ENCODE results near the gene OTUD5.

OTUD5 gene

GRCh38 chrX:48936429-48937053 is 20.9 kb downstream of the OTUD5 start:
- Histone ChIP-seq H3K4me3 (ENCODE audit: low read length) (no peak overlapping the region), H3K9me3 (ENCODE audit: control insufficient read depth, low read length) (peaks cover 6% of the 10 kb centered on the region), H3K27me3 (replicated peaks; ENCODE audit: control insufficient read depth, insufficient read depth, low read length) (peaks cover 10% of the 10 kb centered on the region), H3K36me3 (ENCODE audit: control insufficient read depth, insufficient read depth, low read length, severe bottlenecking) (peaks cover 37% of the 10 kb centered on the region), H3K4me1 (ENCODE audit: control insufficient read depth, insufficient read depth, low read length) (no peaks in the 10 kb centered on the region), H3K9ac (ENCODE audit: low read length) (no peak overlapping the region)
- DNase-seq (ENCODE audit: low read depth) = no peak

DNA sequence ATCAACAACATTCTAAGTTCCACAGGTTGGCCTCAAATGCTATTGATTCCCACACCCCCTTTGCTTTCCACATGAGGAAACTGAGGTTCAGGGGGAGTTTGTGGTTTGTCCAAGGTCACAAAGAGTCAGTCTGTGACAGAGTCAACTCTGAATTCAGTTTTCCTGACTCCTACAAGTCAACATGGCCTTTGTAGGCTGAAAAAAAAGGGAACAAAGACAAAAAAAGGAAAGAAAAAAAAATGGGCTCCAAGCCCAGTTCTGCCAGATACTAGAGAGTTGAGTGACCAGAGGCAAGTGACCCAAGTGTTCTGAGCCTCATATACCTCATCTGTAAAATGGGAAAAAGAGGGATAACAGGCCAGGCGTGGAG is 22.1 kb downstream of the OTUD5 start:
- Histone ChIP-seq H3K9ac (ENCODE audit: low read length) (no peak overlapping the region), H3K36me3 (ENCODE audit: control insufficient read depth, insufficient read depth, low read length, severe bottlenecking) (peaks cover 38% of the 10 kb centered on the region), H3K9me3 (ENCODE audit: control insufficient read depth, low read length) (peaks cover 6% of the 10 kb centered on the region), H3K4me3 (ENCODE audit: low read length) (no peak overlapping the region), H3K27me3 (replicated peaks; ENCODE audit: control insufficient read depth, insufficient read depth, low read length) (peaks cover 10% of the 10 kb centered on the region), H3K4me1 (ENCODE audit: control insufficient read depth, insufficient read depth, low read length) (no peaks in the 10 kb centered on the region)
- no peak for DNase-seq (ENCODE audit: low read depth)

DNA sequence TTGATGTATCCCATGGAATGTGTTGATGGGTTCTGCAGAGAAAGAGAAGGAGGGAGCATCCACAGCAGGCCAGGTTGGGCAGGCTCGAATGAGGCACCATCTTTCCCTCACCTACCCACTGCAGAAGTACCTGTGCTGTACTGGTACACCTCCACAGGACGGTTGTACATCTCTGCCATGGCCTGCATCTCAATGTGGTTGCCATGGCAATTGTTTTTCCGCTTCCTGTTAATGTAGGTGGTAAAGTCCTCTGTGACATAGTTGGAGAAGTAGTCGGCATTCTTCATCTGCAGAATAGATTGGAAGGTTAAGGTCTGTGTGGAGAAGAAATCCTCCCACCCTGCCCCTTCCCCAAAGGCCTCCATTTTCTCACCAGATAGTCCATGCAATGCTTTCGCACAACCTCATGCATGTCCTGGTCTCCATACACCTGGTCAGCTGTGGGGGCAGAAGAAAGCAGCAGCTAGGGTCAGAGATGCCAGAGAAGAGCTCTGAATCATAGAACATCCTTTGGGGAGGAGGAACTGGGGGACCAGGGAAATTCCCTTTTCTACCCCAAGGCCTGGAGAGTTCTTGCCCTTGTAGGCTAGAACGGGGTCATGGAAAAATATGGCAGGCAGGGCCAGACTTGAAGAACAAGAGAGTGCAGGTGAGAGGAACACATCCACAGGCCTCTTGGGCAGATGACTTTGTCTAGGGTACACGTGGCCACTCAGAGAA is 22.7 kb downstream of the OTUD5 start:
- peaks cover 36% of the 10 kb centered on the region for H3K36me3 ChIP-seq (ENCODE audit: control insufficient read depth, insufficient read depth, low read length, severe bottlenecking)
- no peak overlapping the region for H3K9ac ChIP-seq (ENCODE audit: low read length)
- no peak overlapping the region for H3K4me3 ChIP-seq (ENCODE audit: low read length)
- no peaks in the 10 kb centered on the region for H3K4me1 ChIP-seq (ENCODE audit: control insufficient read depth, insufficient read depth, low read length)
- peaks cover 6% of the 10 kb centered on the region for H3K27me3 ChIP-seq (replicated peaks; ENCODE audit: control insufficient read depth, insufficient read depth, low read length)
- no peak for DNase-seq (ENCODE audit: low read depth)
- peaks cover 6% of the 10 kb centered on the region for H3K9me3 ChIP-seq (ENCODE audit: control insufficient read depth, low read length)

GRCh38 chrX:48933757-48934156 is 23.6 kb downstream of the OTUD5 start:
- no peak overlapping the region for H3K4me3 ChIP-seq (ENCODE audit: low read length)
- peaks cover 6% of the 10 kb centered on the region for H3K9me3 ChIP-seq (ENCODE audit: control insufficient read depth, low read length)
- peaks cover 28% of the 10 kb centered on the region for H3K36me3 ChIP-seq (ENCODE audit: control insufficient read depth, insufficient read depth, low read length, severe bottlenecking)
- no peaks in the 10 kb centered on the region for H3K27me3 ChIP-seq (replicated peaks; ENCODE audit: control insufficient read depth, insufficient read depth, low read length)
- H3K9ac ChIP-seq (ENCODE audit: low read length) = no peak overlapping the region
- no peak for DNase-seq (ENCODE audit: low read depth)
- H3K4me1 ChIP-seq (ENCODE audit: control insufficient read depth, insufficient read depth, low read length) = no peaks in the 10 kb centered on the region

DNA sequence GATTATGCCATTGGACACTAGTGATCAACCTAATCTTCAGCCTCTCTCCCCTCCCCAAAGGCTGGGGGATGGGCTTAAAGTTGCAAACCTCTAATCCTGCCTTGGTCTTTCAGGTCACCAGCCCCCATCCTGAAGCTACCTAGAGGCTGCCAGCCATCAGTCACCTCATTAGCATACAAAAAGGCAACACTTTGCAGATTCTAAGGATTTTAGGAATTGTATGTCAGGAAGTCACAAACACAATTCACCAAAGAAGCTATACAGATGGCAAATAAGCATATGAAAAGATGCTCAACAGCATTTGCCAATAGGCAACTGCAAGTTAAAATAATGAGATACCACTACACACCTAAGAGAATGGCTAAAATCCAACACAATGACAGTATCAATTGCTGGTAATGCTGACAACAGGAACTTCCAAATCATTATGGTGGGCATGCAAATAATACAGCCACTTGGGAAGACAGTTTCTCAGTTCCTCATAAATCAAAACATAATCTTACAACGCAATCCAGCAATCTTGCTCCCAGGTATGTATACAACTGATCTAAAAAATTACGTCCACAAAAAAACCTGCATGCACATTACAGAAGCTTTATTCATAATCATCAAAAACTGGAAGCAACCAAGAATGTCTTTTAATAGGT is 29.5 kb downstream of the OTUD5 start:
- DNase-seq (ENCODE audit: low read depth) = no peak
- Histone ChIP-seq H3K9ac (ENCODE audit: low read length) (no peak overlapping the region), H3K4me1 (ENCODE audit: control insufficient read depth, insufficient read depth, low read length) (no peaks in the 10 kb centered on the region), H3K4me3 (ENCODE audit: low read length) (no peak overlapping the region), H3K36me3 (ENCODE audit: control insufficient read depth, insufficient read depth, low read length, severe bottlenecking) (peaks cover 40% of the 10 kb centered on the region), H3K27me3 (replicated peaks; ENCODE audit: control insufficient read depth, insufficient read depth, low read length) (peaks cover 3% of the 10 kb centered on the region), H3K9me3 (ENCODE audit: control insufficient read depth, low read length) (peaks cover 3% of the 10 kb centered on the region)

DNA sequence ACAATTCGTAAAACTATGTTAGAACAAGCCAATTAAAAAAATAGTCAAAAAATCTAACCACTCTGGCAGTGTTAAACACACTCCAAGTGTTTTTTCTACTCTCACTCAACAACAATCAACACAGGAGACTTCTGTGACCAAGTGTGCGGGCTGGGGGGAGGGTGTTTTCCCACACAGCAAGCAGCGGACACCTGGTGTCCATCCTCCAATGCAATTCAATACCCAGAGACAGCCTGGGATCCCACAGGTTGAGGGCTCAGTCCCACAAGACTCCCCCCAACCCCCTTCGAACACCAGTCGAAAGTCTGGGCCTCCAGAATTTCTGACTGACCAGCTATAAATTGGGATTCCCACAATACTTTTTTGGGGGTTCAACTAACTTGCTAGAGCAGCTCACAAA is 30.3 kb downstream of the OTUD5 start:
- peaks cover 44% of the 10 kb centered on the region for H3K36me3 ChIP-seq (ENCODE audit: control insufficient read depth, insufficient read depth, low read length, severe bottlenecking)
- H3K9me3 ChIP-seq (ENCODE audit: control insufficient read depth, low read length) = no peaks in the 10 kb centered on the region
- H3K9ac ChIP-seq (ENCODE audit: low read length) = no peak overlapping the region
- no peaks in the 10 kb centered on the region for H3K4me1 ChIP-seq (ENCODE audit: control insufficient read depth, insufficient read depth, low read length)
- no peak overlapping the region for H3K4me3 ChIP-seq (ENCODE audit: low read length)
- DNase-seq (ENCODE audit: low read depth) = no peak
- peaks cover 3% of the 10 kb centered on the region for H3K27me3 ChIP-seq (replicated peaks; ENCODE audit: control insufficient read depth, insufficient read depth, low read length)

GRCh38 chrX:48924270-48924669 is 33.1 kb downstream of the OTUD5 start:
- peaks cover 38% of the 10 kb centered on the region for H3K36me3 ChIP-seq (ENCODE audit: control insufficient read depth, insufficient read depth, low read length, severe bottlenecking)
- H3K9ac ChIP-seq (ENCODE audit: low read length) = no peak overlapping the region
- peaks cover 3% of the 10 kb centered on the region for H3K27me3 ChIP-seq (replicated peaks; ENCODE audit: control insufficient read depth, insufficient read depth, low read length)
- H3K4me1 ChIP-seq (ENCODE audit: control insufficient read depth, insufficient read depth, low read length) = peaks cover 12% of the 10 kb centered on the region
- DNase-seq (ENCODE audit: low read depth) = no peak
- H3K9me3 ChIP-seq (ENCODE audit: control insufficient read depth, low read length) = no peaks in the 10 kb centered on the region
- H3K4me3 ChIP-seq (ENCODE audit: low read length) = no peak overlapping the region

GRCh38 chrX:48923771-48924170 is 33.6 kb downstream of the OTUD5 start:
- no peak for DNase-seq (ENCODE audit: low read depth)
- Histone ChIP-seq H3K9ac (ENCODE audit: low read length) (no peak overlapping the region), H3K4me3 (ENCODE audit: low read length) (no peak overlapping the region), H3K4me1 (ENCODE audit: control insufficient read depth, insufficient read depth, low read length) (peaks cover 13% of the 10 kb centered on the region), H3K36me3 (ENCODE audit: control insufficient read depth, insufficient read depth, low read length, severe bottlenecking) (peaks cover 38% of the 10 kb centered on the region), H3K9me3 (ENCODE audit: control insufficient read depth, low read length) (no peaks in the 10 kb centered on the region), H3K27me3 (replicated peaks; ENCODE audit: control insufficient read depth, insufficient read depth, low read length) (peaks cover 3% of the 10 kb centered on the region)

DNA sequence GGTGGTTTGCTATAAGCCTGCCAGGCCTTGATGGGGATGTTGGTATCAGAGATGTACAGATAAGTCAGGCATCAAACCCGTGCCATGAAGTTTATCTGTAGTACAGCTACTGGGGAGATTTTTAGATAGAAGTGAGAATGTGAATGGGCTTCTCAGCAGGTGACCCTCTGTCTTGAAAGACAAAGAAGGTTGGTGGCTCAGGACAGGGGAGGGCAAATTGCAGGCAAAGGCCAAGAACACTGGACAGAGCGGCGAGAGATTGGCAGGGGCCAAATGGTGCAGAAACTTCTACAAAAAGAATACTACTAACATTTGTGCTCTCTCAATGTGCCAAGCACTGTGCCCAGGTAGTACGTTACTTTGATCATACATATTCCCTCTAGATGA is 36.7 kb downstream of the OTUD5 start:
- H3K4me3 ChIP-seq (ENCODE audit: low read length) = no peak overlapping the region
- H3K27me3 ChIP-seq (replicated peaks; ENCODE audit: control insufficient read depth, insufficient read depth, low read length) = no peaks in the 10 kb centered on the region
- peaks cover 16% of the 10 kb centered on the region for H3K4me1 ChIP-seq (ENCODE audit: control insufficient read depth, insufficient read depth, low read length)
- no peaks in the 10 kb centered on the region for H3K9me3 ChIP-seq (ENCODE audit: control insufficient read depth, low read length)
- H3K36me3 ChIP-seq (ENCODE audit: control insufficient read depth, insufficient read depth, low read length, severe bottlenecking) = peaks cover 31% of the 10 kb centered on the region
- H3K9ac ChIP-seq (ENCODE audit: low read length) = no peak overlapping the region
- DNase-seq (ENCODE audit: low read depth) = no peak

DNA sequence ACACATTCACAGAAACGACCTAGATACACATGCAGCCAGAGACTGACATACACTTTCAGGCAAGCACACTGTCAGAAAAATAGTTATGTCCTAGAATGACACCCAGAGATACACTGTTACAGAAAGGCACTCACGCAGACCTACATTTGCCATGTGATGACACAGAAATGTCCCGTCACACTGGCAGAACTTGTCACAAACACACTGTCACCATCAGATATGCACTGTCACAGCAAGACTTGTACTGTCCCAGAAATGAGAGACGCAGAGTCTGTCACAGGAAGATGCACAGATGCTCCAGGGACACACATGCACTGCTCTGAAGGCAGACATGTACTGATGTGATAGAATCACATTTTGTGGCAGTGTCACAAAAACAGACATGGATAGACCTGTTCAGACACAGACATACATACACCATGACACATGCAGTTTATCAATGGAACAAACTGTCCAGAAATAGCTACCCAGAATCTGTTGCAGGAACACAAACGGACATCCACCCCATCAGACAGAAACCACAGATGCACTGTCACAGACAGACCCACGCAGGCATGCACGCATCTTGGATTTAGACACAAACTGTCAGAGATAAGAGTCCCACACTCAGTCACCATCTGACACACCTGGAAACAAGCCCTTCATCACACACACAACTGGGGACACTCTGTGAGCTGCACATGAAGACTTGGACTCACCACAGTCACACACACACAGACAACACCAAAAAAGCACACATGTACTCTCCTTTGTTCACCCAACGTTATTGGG is 37.3 kb downstream of the OTUD5 start:
- DNase-seq (ENCODE audit: low read depth) = no peak
- no peaks in the 10 kb centered on the region for H3K27me3 ChIP-seq (replicated peaks; ENCODE audit: control insufficient read depth, insufficient read depth, low read length)
- no peak overlapping the region for H3K4me3 ChIP-seq (ENCODE audit: low read length)

GRCh38 chrX:48919360-48919841 is 38.0 kb downstream of the OTUD5 start:
- no peak for DNase-seq (ENCODE audit: low read depth)
- peak overlapping the region; percentile 67 for H3K4me3 ChIP-seq (ENCODE audit: low read length)

More for the DNA sequence above, 37.3 kb downstream of the OTUD5 start:
- Histone ChIP-seq H3K4me1 (ENCODE audit: control insufficient read depth, insufficient read depth, low read length) (peaks cover 16% of the 10 kb centered on the region), H3K36me3 (ENCODE audit: control insufficient read depth, insufficient read depth, low read length, severe bottlenecking) (peaks cover 25% of the 10 kb centered on the region), H3K9ac (ENCODE audit: low read length) (no peak overlapping the region), H3K9me3 (ENCODE audit: control insufficient read depth, low read length) (no peaks in the 10 kb centered on the region)

More at GRCh38 chrX:48919360-48919841, 38.0 kb downstream of the OTUD5 start:
- H3K4me1 ChIP-seq (ENCODE audit: control insufficient read depth, insufficient read depth, low read length) = peaks cover 16% of the 10 kb centered on the region
- no peaks in the 10 kb centered on the region for H3K27me3 ChIP-seq (replicated peaks; ENCODE audit: control insufficient read depth, insufficient read depth, low read length)
- H3K36me3 ChIP-seq (ENCODE audit: control insufficient read depth, insufficient read depth, low read length, severe bottlenecking) = peaks cover 23% of the 10 kb centered on the region
- H3K9ac ChIP-seq (ENCODE audit: low read length) = peak overlapping the region; percentile 19
- H3K9me3 ChIP-seq (ENCODE audit: control insufficient read depth, low read length) = no peaks in the 10 kb centered on the region

Measured in adipocyte (in vitro differentiated cells).